HL-60 (cell line): ENCODE measurements around the gene NEK9.

ENCODE experiments used
- GABPA ChIP-seq: IDR thresholded peaks from 2 replicates; pipeline ENCODE4 v1.6.1; 2012; ENCODE audit warnings: low read depth
- POLR2AphosphoS5 ChIP-seq: IDR thresholded peaks from 2 replicates; pipeline ENCODE4 v1.6.1; 2012; ENCODE audit warnings: low read depth
- SPI1 ChIP-seq: IDR thresholded peaks from 2 replicates; pipeline ENCODE4 v1.6.1; 2012; ENCODE audit warnings: low read depth, mild to moderate bottlenecking, borderline replicate concordance
- TF ChIP-seq, protein P1 (sequence below): IDR thresholded peaks from one replicate; pipeline ENCODE4 v1.5.1; 2011; ENCODE audit warnings: low read length, control low read depth, inconsistent platforms; ENCODE audit not compliant: insufficient read depth
- TF ChIP-seq, protein P2 (sequence below): IDR thresholded peaks from 2 replicates; pipeline ENCODE4 v1.6.1; 2012; ENCODE audit warnings: low read depth; ENCODE audit not compliant: insufficient replicate concordance

DNA sequence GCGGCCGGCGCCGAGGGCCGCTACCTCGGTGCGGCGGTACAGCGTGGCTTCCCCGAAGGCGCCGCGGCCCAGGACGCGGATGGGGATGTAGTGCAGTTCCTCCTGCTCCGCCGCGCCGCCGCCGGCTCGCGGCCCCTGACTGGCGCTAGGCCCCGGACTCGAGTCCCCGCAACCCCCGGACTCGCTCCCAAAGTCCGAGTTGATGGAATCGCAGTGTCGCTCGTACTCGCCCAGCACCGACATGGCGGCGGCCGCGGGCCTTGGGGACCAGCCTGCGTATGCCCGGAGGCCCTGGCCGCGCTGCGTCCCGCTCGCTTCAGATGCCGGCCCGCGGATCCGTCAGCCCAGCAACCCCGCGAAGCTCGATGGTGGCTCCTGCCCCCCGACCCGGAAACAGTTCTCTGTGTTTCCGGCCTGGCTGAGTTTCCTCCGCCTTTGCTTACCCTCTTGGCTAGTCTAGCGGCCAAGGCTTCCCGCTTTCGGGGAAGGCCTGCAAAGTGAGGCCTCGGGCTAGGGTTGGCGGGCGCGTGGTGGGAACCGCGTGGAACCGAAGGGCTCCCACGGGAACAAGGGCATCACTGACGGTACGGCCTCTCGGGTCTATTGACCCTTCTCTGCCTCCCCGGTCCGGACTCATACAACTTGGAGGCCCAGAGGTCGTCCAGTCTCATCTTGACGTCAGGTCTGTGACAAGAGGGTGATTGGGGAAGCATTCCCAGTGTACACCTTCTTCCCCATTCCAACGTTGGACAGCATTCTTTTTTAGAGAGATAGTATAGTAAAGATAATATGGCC, at the start of gene NEK9:
- TF ChIP-seq, protein P1, sequence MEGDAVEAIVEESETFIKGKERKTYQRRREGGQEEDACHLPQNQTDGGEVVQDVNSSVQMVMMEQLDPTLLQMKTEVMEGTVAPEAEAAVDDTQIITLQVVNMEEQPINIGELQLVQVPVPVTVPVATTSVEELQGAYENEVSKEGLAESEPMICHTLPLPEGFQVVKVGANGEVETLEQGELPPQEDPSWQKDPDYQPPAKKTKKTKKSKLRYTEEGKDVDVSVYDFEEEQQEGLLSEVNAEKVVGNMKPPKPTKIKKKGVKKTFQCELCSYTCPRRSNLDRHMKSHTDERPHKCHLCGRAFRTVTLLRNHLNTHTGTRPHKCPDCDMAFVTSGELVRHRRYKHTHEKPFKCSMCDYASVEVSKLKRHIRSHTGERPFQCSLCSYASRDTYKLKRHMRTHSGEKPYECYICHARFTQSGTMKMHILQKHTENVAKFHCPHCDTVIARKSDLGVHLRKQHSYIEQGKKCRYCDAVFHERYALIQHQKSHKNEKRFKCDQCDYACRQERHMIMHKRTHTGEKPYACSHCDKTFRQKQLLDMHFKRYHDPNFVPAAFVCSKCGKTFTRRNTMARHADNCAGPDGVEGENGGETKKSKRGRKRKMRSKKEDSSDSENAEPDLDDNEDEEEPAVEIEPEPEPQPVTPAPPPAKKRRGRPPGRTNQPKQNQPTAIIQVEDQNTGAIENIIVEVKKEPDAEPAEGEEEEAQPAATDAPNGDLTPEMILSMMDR = no peak
- TF ChIP-seq, protein P2, sequence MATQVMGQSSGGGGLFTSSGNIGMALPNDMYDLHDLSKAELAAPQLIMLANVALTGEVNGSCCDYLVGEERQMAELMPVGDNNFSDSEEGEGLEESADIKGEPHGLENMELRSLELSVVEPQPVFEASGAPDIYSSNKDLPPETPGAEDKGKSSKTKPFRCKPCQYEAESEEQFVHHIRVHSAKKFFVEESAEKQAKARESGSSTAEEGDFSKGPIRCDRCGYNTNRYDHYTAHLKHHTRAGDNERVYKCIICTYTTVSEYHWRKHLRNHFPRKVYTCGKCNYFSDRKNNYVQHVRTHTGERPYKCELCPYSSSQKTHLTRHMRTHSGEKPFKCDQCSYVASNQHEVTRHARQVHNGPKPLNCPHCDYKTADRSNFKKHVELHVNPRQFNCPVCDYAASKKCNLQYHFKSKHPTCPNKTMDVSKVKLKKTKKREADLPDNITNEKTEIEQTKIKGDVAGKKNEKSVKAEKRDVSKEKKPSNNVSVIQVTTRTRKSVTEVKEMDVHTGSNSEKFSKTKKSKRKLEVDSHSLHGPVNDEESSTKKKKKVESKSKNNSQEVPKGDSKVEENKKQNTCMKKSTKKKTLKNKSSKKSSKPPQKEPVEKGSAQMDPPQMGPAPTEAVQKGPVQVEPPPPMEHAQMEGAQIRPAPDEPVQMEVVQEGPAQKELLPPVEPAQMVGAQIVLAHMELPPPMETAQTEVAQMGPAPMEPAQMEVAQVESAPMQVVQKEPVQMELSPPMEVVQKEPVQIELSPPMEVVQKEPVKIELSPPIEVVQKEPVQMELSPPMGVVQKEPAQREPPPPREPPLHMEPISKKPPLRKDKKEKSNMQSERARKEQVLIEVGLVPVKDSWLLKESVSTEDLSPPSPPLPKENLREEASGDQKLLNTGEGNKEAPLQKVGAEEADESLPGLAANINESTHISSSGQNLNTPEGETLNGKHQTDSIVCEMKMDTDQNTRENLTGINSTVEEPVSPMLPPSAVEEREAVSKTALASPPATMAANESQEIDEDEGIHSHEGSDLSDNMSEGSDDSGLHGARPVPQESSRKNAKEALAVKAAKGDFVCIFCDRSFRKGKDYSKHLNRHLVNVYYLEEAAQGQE = no peak
- peak; percentile 80 for TF ChIP-seq POLR2AphosphoS5
- peak; percentile 92 for TF ChIP-seq GABPA
- TF ChIP-seq SPI1 = no peak
